Neural progenitor cell (in vitro differentiated cells): ENCODE results near the gene ATG4A.

Source experiments
- CTCF ChIP-seq: fragments of 200-600 bp; sonication (generic); IDR thresholded peaks from 2 replicates; pipeline ENCODE4 v1.5.1; 2017; ENCODE audit warnings: antibody characterized with exemption, mild to moderate bottlenecking
- EZH2 ChIP-seq: fragments of 200-600 bp; sonication (generic); IDR thresholded peaks from 2 replicates; pipeline ENCODE4 v1.6.1; 2017; ENCODE audit warnings: antibody characterized with exemption, mild to moderate bottlenecking, moderate library complexity
- EZH2phosphoT487 ChIP-seq: fragments of 200-600 bp; sonication (generic); IDR thresholded peaks from 2 replicates; pipeline ENCODE4 v1.6.1; 2017; ENCODE audit warnings: antibody characterized with exemption

- TF ChIP-seq CTCF (no peak), EZH2 (no peak), EZH2phosphoT487 (no peak)
These were observed 31.8 kb upstream of the ATG4A start for GRCh38 chrX:108059801-108060200.
